ENCODE measurements around the gene SRPX2.
"Not testable (repeated sequence)": the region's sequence is repeated elsewhere in the genome, so short reads cannot be mapped to it uniquely, and the experiment has no call there.

The SRPX2 gene

DNA sequence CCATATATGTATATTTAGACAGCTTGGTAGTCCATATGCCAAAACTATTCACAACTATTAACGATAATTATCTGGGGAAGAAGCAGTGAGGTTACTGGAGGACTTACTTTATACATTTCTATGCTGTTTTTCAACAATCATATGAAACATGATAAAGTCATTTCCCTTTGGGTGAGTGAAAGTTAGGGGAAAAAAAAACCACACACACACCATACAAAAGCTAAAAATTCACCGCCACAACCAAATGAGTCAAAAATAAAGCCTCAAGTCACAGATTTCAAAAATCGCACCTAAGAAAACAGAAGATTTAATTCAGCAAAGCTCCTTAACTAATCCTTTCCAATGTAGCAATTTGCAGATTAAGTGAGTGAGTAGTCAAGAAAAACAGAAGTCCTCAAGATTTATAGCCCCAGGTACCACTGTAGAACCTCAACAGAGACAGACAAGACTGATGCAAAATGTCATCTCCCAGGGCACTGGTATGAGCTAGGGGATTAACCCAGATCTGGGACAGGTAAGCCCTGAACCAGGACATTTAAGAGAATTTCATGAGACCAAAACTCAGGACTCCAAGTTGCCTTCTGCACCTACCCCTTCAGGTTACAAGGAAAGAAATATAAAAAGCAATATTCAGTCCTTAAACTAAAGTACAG is 52.8 kb downstream of the SRPX2 start:
- DNase-seq (ENCODE audit: low spot score), result no peak

DNA sequence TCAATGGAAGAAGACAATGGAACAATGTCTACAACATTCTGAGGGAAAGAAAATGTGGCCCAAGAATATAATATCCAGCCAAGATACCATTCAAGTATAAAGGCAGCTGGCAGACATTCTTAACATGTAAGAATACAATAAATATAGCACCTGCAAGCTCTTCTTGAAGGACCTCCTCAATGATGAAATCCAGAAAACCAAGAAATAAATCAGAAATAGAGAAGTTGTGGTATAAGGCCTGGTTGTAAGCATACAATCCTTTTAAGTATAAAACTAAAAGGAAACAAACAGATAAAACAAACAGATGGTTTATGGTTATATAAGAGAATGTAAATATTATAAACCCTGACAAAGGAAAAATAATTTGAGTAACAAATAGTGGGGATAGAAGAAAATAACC is 54.6 kb downstream of the SRPX2 start:
- no peak for DNase-seq (ENCODE audit: low spot score)

DNA sequence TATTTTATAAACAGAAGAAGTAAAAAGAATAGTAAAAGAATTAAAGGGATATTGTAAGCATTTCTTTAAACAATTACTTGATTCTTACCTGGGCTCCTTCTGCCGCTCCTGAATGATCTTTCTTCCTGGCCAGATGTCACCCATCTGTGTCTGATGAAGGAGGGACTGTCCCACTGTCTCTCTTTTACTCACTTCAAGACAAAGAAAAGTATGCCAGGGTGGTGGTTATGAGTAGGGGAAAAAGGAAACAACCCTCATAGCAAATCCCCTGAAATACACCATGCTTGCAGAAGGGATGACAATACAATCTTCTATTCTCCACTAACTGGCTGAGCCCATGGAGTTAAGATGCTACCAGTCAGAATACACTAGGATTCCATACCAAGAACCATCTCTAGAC is 56.8 kb downstream of the SRPX2 start:
- no peak for DNase-seq (ENCODE audit: low spot score)

DNA sequence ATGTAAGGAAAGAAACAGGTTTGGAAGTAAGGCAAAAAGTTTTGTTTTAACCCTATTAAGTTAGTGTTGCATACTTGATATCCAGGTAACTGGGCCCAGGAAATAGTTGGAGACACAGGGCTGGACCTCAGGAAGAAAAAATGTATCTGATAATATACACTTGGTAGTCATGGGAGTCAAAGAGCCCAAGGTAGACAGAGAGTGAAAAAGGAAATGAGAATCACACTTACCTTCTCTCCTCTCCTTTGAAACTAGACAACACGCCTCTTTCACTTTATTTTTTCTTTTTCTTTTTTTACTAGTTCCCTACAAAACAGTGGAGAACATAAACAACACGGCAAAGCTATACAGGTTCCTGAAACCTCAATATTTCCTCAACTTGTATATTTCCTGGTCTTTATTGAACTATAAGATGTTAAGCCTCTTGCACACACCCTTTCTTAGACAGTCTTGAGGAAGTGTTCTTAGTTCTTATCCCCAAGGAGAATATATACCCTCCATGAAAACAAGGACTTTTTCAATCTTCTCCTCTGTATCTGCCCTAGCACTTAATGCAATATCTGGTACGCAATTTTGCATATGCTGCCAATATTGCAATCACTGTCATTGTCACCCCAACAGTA is 60.7 kb downstream of the SRPX2 start:
- no peak for DNase-seq (ENCODE audit: low spot score)

DNA sequence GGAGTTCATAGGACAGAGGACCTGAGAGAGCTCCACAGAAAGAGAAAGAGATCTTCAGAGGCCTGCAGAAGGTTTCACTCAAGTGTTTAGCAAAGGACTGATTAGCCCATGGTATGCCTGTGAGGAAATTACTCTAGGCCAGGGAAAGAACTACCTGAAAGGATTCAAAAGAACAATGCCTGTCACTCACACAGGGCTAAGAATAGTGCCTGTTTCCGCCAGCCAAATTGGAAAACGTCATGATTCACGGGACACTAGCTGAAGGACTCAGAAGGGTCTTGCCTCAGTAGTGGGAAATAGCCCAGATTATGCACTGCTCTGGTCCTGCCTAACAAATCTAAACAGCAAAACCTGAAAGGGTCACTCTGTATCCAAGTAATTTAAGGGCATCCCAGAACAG is 66.8 kb downstream of the SRPX2 start:
- no peak for DNase-seq (ENCODE audit: low spot score)

DNA sequence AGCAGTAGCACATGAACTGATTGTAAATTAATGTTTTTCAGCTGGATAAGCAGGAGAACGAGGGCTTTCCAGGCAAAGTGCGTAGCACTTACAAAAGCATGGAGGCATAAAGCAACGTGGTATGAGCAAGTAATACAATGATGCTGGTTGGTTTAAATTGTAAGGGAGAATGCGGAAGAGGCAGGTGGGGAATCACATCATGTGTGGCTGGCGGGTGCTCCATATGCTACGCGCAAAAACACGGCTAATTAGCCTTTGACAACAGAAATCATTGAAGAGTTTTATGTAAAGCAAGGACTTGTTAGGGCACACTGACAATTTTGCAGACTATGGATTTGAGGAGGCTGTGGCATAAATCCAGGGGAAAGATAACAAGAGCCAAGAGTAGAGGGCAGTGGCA is 73.4 kb downstream of the SRPX2 start:
- no peak for DNase-seq (ENCODE audit: low spot score)

DNA sequence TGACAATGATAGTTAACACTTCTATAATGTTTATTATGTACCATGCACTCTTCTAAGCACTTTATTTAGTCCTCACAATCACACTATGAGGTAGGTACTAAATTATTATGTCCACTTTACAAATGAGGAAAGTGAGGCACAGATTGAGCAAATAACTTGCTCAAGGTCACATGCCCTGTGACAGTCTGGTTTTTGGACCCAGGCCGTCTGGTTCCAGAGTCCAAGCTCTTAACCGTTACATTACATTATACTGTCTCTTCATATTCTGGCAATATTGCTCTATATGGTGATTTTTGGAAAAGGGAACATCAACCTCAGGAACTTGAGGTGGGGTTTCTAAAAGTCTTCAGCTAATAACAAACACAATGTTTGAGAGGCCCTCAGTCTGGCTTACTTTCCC is 75.1 kb downstream of the SRPX2 start:
- DNase-seq (ENCODE audit: low spot score), result no peak

DNA sequence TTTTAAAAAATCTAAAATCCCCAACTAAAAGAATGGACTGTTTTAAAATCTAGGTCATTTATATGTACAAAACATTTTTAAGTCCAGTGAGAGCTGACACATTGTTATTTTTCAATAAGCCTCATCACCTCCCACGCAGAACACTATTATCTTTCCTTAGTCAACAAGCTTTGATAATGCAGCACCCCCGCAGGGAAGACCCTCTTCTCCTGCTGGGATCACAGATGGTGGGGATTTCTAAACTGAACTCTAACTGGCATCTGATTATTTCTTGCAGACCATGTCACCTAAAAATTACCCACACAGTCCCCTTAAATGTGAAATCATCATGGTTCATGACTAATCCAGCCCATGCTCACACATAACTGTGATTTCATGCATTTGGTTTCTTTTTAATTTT is 76.3 kb downstream of the SRPX2 start:
- DNase-seq (ENCODE audit: low spot score), result no peak

DNA sequence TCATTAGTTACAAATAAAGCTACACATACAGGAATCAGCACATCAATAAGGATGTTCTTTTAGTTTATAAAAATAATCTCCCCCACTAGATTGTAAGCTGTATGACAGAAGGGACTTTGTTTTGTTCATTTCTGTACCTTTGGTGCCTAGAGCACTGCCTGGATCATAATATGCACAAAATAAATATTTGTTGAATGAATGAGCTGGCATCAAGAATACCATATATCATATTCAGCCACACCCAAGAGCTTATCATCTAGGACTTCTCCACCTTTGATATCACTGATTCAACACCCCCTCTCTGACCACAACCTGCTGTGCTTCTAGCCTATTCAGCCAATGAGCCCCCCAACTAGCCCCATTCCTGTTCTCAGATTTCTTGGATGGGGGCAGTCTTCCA is 77.3 kb downstream of the SRPX2 start:
- DNase-seq (ENCODE audit: low spot score), result no peak

DNA sequence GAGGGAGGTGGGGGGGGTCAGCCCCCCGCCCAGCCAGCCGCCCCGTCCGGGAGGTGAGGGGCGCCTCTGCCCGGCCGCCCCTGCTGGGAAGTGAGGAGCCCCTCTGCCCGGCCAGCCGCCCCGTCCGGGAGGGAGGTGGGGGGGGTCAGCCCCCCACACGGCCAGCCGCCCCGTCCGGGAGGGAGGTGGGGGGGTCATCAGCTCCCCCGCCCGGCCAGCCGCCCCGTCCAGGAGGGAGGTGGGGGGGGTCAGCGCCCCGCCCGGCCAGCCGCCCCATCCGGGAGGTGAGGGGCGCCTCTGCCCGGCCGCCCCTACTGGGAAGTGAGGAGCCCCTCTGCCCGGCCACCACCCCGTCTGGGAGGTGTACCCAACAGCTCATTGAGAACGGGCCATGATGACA is 80.0 kb downstream of the SRPX2 start:
- DNase-seq (ENCODE audit: low spot score), result not testable (repeated sequence)
